K562 (cell line): Measurements from ENCODE around the gene AFF3. TPM values are rescaled to one million over a fixed set of nuclear protein-coding genes. Genes with fewer than 3 reads are reported as not detected.

Experiments used
- ATAC-seq: fragments of 200-7000 bp; cut with Tn5 transposase; 3 replicates; pipeline ENCODE4 v1.9.1; 2020; ENCODE audit warnings: moderate library complexity
- BruUV-seq: library from RNA; stranded (reverse); fragments of 400-500 nt; replicated peaks from 2 replicates; lab custom pipeline; 2021; lab: Mats Ljungman, UMichigan
- CTCF ChIA-PET: fragments of 300-600 bp; formaldehyde crosslinking; extraction: SDS; loops from one replicate; lab custom pipeline; 2021; ENCODE audit warnings: low intra/inter-chr PET ratio; lab: Yijun Ruan, JAX
- POLR2A ChIA-PET: fragments of 300-600, 350-650 bp; sonication (Branson Sonifier 250); formaldehyde crosslinking; extraction: SDS; loops from one replicate; lab custom pipeline; 2021; ENCODE audit warnings: antibody characterized with exemption, inconsistent platforms; lab: Yijun Ruan, JAX
- DNase-seq, 4 experiments: peaks; one replicate each; pipeline versions ENCODE4 v3.0.0 to v3.0.0-alpha.2; 2011 to 2018; ENCODE audit warnings: low spot score in 3 of 4, mixed read lengths in 3 of 4; ENCODE audit errors: extremely low read depth in 1 of 4
- FAIRE-seq: peaks from 2 replicates; lab custom pipeline; 2011; peaks lifted over from hg19 to GRCh38; lab: Jason Lieb, UNC
- H2AFZ ChIP-seq: 2 replicates; pipeline ENCODE4 v1.6.0; 2011; ENCODE audit warnings: low read depth, low read length, control low read depth, inconsistent platforms
- H3K27ac ChIP-seq: fragments of 200-600 bp; 3 replicates; pipeline ENCODE4 v1.8.0; 2011; ENCODE audit warnings: low read depth, mild to moderate bottlenecking, control low read depth, inconsistent platforms, low read length, moderate library complexity, mixed read lengths; ENCODE audit errors: extremely low read depth
- H3K27me3 ChIP-seq, 2 experiments: fragments of 300-600 bp in 1 of 2; 2 replicates in 1 of 2; 3 replicates in 1 of 2; pipeline versions ENCODE4 v1.6.0 to v1.8.0; 2011; ENCODE audit warnings: inconsistent platforms in 2 of 2, low read length in 2 of 2, mild to moderate bottlenecking in 1 of 2, mixed read lengths in 1 of 2, moderate library complexity in 1 of 2; ENCODE audit not compliant: control insufficient read depth in 2 of 2, insufficient read depth in 2 of 2
- H3K36me3 ChIP-seq: fragments of 300-600 bp; 3 replicates; pipeline ENCODE4 v1.8.0; 2011; ENCODE audit warnings: mild to moderate bottlenecking, low read length, inconsistent platforms; ENCODE audit not compliant: control insufficient read depth, insufficient read depth
- H3K4me1 ChIP-seq, 2 experiments: fragments of 200-600 bp in 1 of 2; replicated peaks in 1 of 2; 2 replicates in 1 of 2; 3 replicates in 1 of 2; pipeline versions ENCODE4 v1.5.1 to v1.8.0; 2011; ENCODE audit warnings: inconsistent platforms in 2 of 2, low read length in 2 of 2, mild to moderate bottlenecking in 1 of 2, mixed read lengths in 1 of 2, moderate library complexity in 1 of 2; ENCODE audit not compliant: control insufficient read depth in 2 of 2, insufficient read depth in 2 of 2
- H3K4me2 ChIP-seq: 2 replicates; pipeline ENCODE4 v1.6.1; 2011; ENCODE audit warnings: low read length, control low read depth, inconsistent platforms, mixed read lengths; ENCODE audit not compliant: insufficient read depth
- H3K4me3 ChIP-seq: fragments of 200-600 bp; sonication (generic), shearing (Covaris generic); 2 replicates; pipeline ENCODE4 v1.5.1; 2016; ENCODE audit warnings: control low read depth, inconsistent platforms
- H3K79me2 ChIP-seq: fragments of 200-600 bp; 3 replicates; pipeline ENCODE4 v1.8.0; 2011; ENCODE audit warnings: low read length, inconsistent platforms; ENCODE audit not compliant: control insufficient read depth, insufficient read depth
- H3K9ac ChIP-seq, 2 experiments: 2 replicates each; pipeline versions ENCODE4 v1.6.0 to v1.6.1; 2011; ENCODE audit warnings: low read depth in 2 of 2, low read length in 2 of 2, control low read depth in 1 of 2, inconsistent platforms in 1 of 2, mild to moderate bottlenecking in 1 of 2, mixed read lengths in 1 of 2; ENCODE audit not compliant: insufficient read depth in 1 of 2
- H3K9me1 ChIP-seq: one replicate; pipeline ENCODE4 v1.6.0; 2011; ENCODE audit warnings: inconsistent platforms, mild to moderate bottlenecking, low read length, moderate library complexity; ENCODE audit not compliant: control insufficient read depth, insufficient read depth
- H3K9me3 ChIP-seq: replicated peaks from 2 replicates; pipeline ENCODE4 v1.5.1; 2011; ENCODE audit warnings: low read depth, low read length, inconsistent platforms; ENCODE audit not compliant: control insufficient read depth, insufficient read depth
- H4K20me1 ChIP-seq: replicated peaks from 2 replicates; pipeline ENCODE4 v1.6.1; 2011; ENCODE audit warnings: low read length, inconsistent platforms, mixed read lengths; ENCODE audit not compliant: control insufficient read depth, insufficient read depth
- CBX1 ChIP-seq: sonication (generic); IDR thresholded peaks from 2 replicates; pipeline ENCODE4 v1.6.1; 2016; ENCODE audit warnings: antibody characterized with exemption, low read depth, mild to moderate bottlenecking
- CEBPB ChIP-seq: fragments of 450-650 bp; IDR thresholded peaks from 2 replicates; pipeline ENCODE4 v1.6.1; 2016; ENCODE audit warnings: missing genetic modification characterization, missing compliant biosample characterization
- GMEB1 ChIP-seq: fragments of 250-450 bp; sonication (Bioruptor Pico); IDR thresholded peaks from 2 replicates; pipeline ENCODE4 v1.4.0; 2020; ENCODE audit warnings: mild to moderate bottlenecking
- ZNF212 ChIP-seq: fragments of 450-650 bp; formaldehyde crosslinking; IDR thresholded peaks from 2 replicates; pipeline ENCODE4 v1.4.0; 2020; ENCODE audit warnings: mild to moderate bottlenecking
- ZNF780A ChIP-seq: fragments of 250-450 bp; sonication (Bioruptor Pico); IDR thresholded peaks from 2 replicates; pipeline ENCODE4 v1.5.0; 2021; ENCODE audit warnings: mild to moderate bottlenecking
- WGBS: fragments of 100-300 bp; shearing (Covaris generic); methylation state at CpG from one replicate; pipeline ENCODE4 v1.1.6; 2016; ENCODE audit warnings: low coverage, mixed read lengths; ENCODE audit not compliant: insufficient coverage; ENCODE audit errors: missing lambda C conversion rate; 5-methylcytosine and 5-hydroxymethylcytosine counted together
- in situ Hi-C: fragments of 300-500 bp; cut with MboI; formaldehyde crosslinking; loops from 4 replicates; pipeline ENCODE4 v1.15.0; 2018; ENCODE audit warnings: inconsistent platforms, mixed read lengths
- intact Hi-C: fragments of 100-400 bp; cut with micrococcal nuclease; formaldehyde crosslinking; loops from 2 replicates; pipeline ENCODE4 v1.14.2; 2022
- polyA plus RNA-seq, 8 experiments: library from polyadenylated mRNA; depleted of rRNA in 4 of 8; stranded (reverse) in 5 of 8; unstranded in 3 of 8; fragments of >200 nt; fragmentation: Nextera tagmentation in 2 of 8; fragmentation: Illumina TruSeq in 1 of 8; extraction: Ambion mirVana in 2 of 8; extraction: Trizol in 1 of 8; gene quantifications; 2 replicates each; pipeline versions ENCODE4 v1.2.1 to v1.2.3, GENCODE V29; 2011 to 2014; ENCODE audit warnings: inconsistent platforms in 1 of 8, missing spikeins in 1 of 8
- total RNA-seq, 7 experiments: library from RNA; depleted of rRNA in 6 of 7; stranded (reverse); fragments of >200 nt in 6 of 7; fragmentation: Illumina TruSeq in 2 of 7; extraction: Trizol in 2 of 7; gene quantifications; 2 replicates each; pipeline versions ENCODE4 v1.2.1 to v1.2.3, GENCODE V29; 2011 to 2021; ENCODE audit warnings: low replicate concordance in 1 of 7

AFF3 gene
- total and polyA plus RNA-seq, 9 of the 15 experiments (the other 6 are each of a cell fraction or from before 2014, with no cell fraction given): 0.02 to 0.11 TPM; not detected in 7

- TF ChIP-seq GMEB1 (CRISPR knock-in tag): no peak
Measured at GRCh38 chr2:99709229-99709628, 433.2 kb downstream of the AFF3 start (continued).

GRCh38 chr2:99708231-99708630, 434.2 kb downstream of the AFF3 start:
- intact Hi-C loops: no loop called here
- Histone ChIP-seq H3K4me1 (no peaks in the 10 kb centered on the region), H4K20me1 (no peaks in the 10 kb centered on the region), H2AFZ (no peak overlapping the region), H3K4me2 (no peak overlapping the region), H3K9ac (no peak overlapping the region), H3K36me3 (no peaks in the 10 kb centered on the region), H3K79me2 (no peaks in the 10 kb centered on the region), H3K9me3 (no peaks in the 10 kb centered on the region), H3K27me3 (peaks cover 10 to 11% of the 10 kb centered on the region in 2 experiments; a peak in 3 of 5 replicates), H3K27ac (no peak overlapping the region), H3K4me3 (no peak overlapping the region), H3K9me1 (no peaks in the 10 kb centered on the region)
- FAIRE-seq (no peak), DNase-seq (peak in 2 of 4 experiments; percentile 11 to 20), ATAC-seq (no peak)
- no TSS peak for BruUV-seq
- POLR2A ChIA-PET: no interaction called here
- TF ChIP-seq CBX1: no peak
- TF ChIP-seq CEBPB (tag): 0 out of 2 replicates have a peak, but pooled peaks have one; percentile 11
- no peak for TF ChIP-seq ZNF212 (CRISPR knock-in tag)
- TF ChIP-seq ZNF780A (CRISPR knock-in tag): no peak
- WGBS: 0% methylated on average over 3 of the region's 3 CpGs
- in situ Hi-C loops: loop anchor here (25.0 kb wide), 1 partner anchor 529 kb away; no protein-coding TSS in a partner anchor
- CTCF ChIA-PET: no interaction called here
